OCI-LY7 (cell line): ENCODE measurements around the gene DAP3.

ENCODE experiments used
- EZH2phosphoT487 ChIP-seq: fragments of 200-600 bp; sonication (generic); IDR thresholded peaks from 2 replicates; pipeline ENCODE4 v1.6.1; 2018; ENCODE audit warnings: low read depth, borderline replicate concordance, mild to moderate bottlenecking, mixed run types, antibody characterized with exemption, low read length, moderate library complexity, mixed read lengths
- TF ChIP-seq, protein P1 (sequence below): fragments of 200-600 bp; sonication (generic); conservative IDR thresholded peaks from 2 replicates; pipeline ENCODE4 v1.5.1; 2014; ENCODE audit warnings: mild to moderate bottlenecking, antibody characterized with exemption, low read length, moderate library complexity, mixed read lengths

DNA sequence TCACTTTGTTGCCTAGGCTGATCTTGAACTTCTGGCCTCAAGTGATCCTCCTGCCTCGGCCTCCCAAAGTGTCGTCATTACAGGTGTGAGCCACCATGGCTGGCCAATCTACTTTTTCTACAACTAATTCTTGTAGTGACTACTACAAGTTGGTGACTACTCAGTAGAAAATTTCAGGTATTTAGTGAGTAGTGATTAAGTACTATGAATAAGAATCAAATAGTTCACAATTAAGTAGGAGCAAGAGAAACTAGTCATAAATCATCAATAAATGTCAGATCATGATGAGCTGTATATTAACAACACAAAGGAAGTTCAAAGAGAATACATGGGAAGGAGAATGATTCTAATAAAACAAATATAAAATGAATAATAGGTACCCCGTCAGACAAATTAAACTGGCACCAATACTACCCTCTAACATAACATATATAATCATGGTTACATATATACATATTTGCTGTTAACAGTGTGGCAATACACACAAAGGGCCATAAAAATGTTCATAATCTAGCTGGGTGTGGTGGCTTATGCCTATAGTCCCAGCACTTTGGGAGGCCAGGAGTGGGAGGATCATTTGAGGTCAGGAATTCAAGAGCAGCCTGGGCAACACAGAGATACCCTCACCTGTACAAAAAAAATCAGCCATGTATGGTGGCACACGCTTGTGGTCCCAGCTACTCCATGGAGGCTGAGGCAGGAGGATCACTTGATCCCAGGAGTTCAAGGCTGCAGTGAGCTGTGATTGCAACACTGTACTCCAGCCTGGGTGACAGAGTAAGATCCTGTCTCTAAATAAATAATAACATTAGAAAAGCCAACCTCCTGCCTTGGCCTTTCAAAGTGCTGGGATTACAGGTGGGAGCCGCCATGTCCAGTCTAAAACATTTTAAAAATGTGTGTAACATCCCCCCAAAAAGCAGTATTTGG is 19.4 kb upstream of the DAP3 start:
- TF ChIP-seq, protein P1, sequence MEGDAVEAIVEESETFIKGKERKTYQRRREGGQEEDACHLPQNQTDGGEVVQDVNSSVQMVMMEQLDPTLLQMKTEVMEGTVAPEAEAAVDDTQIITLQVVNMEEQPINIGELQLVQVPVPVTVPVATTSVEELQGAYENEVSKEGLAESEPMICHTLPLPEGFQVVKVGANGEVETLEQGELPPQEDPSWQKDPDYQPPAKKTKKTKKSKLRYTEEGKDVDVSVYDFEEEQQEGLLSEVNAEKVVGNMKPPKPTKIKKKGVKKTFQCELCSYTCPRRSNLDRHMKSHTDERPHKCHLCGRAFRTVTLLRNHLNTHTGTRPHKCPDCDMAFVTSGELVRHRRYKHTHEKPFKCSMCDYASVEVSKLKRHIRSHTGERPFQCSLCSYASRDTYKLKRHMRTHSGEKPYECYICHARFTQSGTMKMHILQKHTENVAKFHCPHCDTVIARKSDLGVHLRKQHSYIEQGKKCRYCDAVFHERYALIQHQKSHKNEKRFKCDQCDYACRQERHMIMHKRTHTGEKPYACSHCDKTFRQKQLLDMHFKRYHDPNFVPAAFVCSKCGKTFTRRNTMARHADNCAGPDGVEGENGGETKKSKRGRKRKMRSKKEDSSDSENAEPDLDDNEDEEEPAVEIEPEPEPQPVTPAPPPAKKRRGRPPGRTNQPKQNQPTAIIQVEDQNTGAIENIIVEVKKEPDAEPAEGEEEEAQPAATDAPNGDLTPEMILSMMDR, result no peak
- no peak for TF ChIP-seq EZH2phosphoT487
